Loucy (cell line): Measurements from ENCODE around the gene THSD7A.

Source experiments
- H2AFZ ChIP-seq: fragments of 200-600 bp; sonication (generic); 2 replicates; pipeline ENCODE4 v1.6.0; 2016; ENCODE audit warnings: antibody characterized with exemption, mild to moderate bottlenecking, low read length, moderate library complexity
- H3F3A ChIP-seq: fragments of 200-600 bp; 2 replicates; pipeline ENCODE4 v1.6.0; 2016; ENCODE audit warnings: antibody characterized with exemption, low read depth, mild to moderate bottlenecking
- H3K27me3 ChIP-seq: fragments of 200-600 bp; sonication (generic); 2 replicates; pipeline ENCODE4 v1.6.1; 2014; ENCODE audit warnings: low read length, mild to moderate bottlenecking; ENCODE audit not compliant: insufficient read depth, poor library complexity, severe bottlenecking
- H3K36me3 ChIP-seq: fragments of 200-600 bp; sonication (generic); 2 replicates; pipeline ENCODE4 v1.6.1; 2016; ENCODE audit warnings: low read length; ENCODE audit not compliant: insufficient read depth
- H3K4me1 ChIP-seq: fragments of 200-600 bp; sonication (generic); 2 replicates; pipeline ENCODE4 v1.5.1; 2014; ENCODE audit warnings: low read length, mild to moderate bottlenecking; ENCODE audit not compliant: insufficient read depth, poor library complexity, severe bottlenecking
- H3K4me2 ChIP-seq: fragments of 200-600 bp; sonication (generic); 2 replicates; pipeline ENCODE4 v1.6.0; 2014; ENCODE audit warnings: antibody characterized with exemption, low read length, low read depth, mild to moderate bottlenecking; ENCODE audit not compliant: poor library complexity, severe bottlenecking
- H3K4me3 ChIP-seq: fragments of 200-600 bp; sonication (generic); 2 replicates; pipeline ENCODE4 v1.5.1; 2014; ENCODE audit warnings: low read length, mild to moderate bottlenecking, mixed read lengths; ENCODE audit not compliant: poor library complexity, severe bottlenecking
- H3K79me2 ChIP-seq: fragments of 200-600 bp; sonication (generic); 2 replicates; pipeline ENCODE4 v1.6.1; 2014; ENCODE audit warnings: low read length; ENCODE audit not compliant: insufficient read depth
- H3K9ac ChIP-seq: fragments of 200-600 bp; sonication (generic); 2 replicates; pipeline ENCODE4 v1.6.0; 2014; ENCODE audit warnings: mild to moderate bottlenecking, low read depth, low read length, moderate library complexity; ENCODE audit not compliant: poor library complexity, severe bottlenecking
- H3K9me2 ChIP-seq: fragments of 200-600 bp; sonication (generic); replicated peaks from 2 replicates; pipeline ENCODE4 v1.6.1; 2016; ENCODE audit warnings: low read depth, low read length, mixed read lengths
- H3K9me3 ChIP-seq: fragments of 200-600 bp; sonication (generic); 2 replicates; pipeline ENCODE4 v1.6.1; 2014; ENCODE audit warnings: mild to moderate bottlenecking, antibody characterized with exemption, low read length, low read depth; ENCODE audit not compliant: insufficient read depth
- H4K20me1 ChIP-seq: fragments of 200-600 bp; sonication (generic); 2 replicates; pipeline ENCODE4 v1.6.0; 2014; ENCODE audit warnings: antibody characterized with exemption, low read length, mild to moderate bottlenecking; ENCODE audit not compliant: insufficient read depth, poor library complexity, severe bottlenecking
- EZH2phosphoT487 ChIP-seq: fragments of 200-600 bp; IDR thresholded peaks from 2 replicates; pipeline ENCODE4 v1.6.1; 2018; ENCODE audit warnings: antibody characterized with exemption, mild to moderate bottlenecking, moderate library complexity, borderline replicate concordance
- TF ChIP-seq, protein P1 (sequence below): fragments of 200-600 bp; sonication (generic); conservative IDR thresholded peaks from 2 replicates; pipeline ENCODE4 v1.5.1; 2014; ENCODE audit warnings: mild to moderate bottlenecking, antibody characterized with exemption, low read length

THSD7A gene

DNA sequence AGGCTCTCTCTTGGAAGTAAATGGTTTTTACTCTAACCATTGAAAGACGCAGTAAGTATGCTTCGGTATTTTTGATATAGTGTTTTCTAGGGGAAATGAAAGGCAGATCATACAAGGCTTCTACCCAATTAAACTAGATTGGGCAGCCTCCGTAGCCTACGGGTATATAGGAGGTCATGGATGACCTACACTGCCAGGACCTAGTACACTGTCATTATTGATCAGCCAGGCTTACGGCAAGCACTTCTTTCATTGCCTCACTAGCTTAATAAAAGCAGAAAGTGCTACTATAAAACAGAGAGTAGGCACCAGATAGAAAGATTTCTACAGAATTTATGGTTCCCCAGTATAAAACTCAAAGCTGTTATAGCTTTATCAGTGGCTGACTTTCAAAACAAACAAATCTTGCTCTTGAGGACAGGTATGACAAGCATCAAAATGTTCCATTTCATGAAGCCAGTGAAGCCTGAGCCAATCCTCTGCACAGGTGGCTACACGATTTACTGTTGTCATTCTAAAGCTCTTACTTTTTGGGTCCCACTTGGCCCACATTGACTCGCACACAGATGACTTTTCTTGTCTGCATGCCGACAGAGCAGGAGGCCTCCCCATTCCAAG, 358.1 kb downstream of the THSD7A start:
- Histone ChIP-seq H2AFZ (no peak overlapping the region), H4K20me1 (no peaks in the 10 kb centered on the region), H3K36me3 (no peaks in the 10 kb centered on the region), H3K4me3 (no peak overlapping the region), H3F3A (no peaks in the 10 kb centered on the region), H3K4me1 (no peaks in the 10 kb centered on the region), H3K9me2 (no peaks in the 10 kb centered on the region), H3K9me3 (no peaks in the 10 kb centered on the region), H3K79me2 (no peaks in the 10 kb centered on the region), H3K4me2 (no peak overlapping the region), H3K27me3 (no peaks in the 10 kb centered on the region), H3K9ac (no peak overlapping the region)
- no peak for TF ChIP-seq EZH2phosphoT487
- TF ChIP-seq, protein P1, sequence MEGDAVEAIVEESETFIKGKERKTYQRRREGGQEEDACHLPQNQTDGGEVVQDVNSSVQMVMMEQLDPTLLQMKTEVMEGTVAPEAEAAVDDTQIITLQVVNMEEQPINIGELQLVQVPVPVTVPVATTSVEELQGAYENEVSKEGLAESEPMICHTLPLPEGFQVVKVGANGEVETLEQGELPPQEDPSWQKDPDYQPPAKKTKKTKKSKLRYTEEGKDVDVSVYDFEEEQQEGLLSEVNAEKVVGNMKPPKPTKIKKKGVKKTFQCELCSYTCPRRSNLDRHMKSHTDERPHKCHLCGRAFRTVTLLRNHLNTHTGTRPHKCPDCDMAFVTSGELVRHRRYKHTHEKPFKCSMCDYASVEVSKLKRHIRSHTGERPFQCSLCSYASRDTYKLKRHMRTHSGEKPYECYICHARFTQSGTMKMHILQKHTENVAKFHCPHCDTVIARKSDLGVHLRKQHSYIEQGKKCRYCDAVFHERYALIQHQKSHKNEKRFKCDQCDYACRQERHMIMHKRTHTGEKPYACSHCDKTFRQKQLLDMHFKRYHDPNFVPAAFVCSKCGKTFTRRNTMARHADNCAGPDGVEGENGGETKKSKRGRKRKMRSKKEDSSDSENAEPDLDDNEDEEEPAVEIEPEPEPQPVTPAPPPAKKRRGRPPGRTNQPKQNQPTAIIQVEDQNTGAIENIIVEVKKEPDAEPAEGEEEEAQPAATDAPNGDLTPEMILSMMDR = no peak

DNA sequence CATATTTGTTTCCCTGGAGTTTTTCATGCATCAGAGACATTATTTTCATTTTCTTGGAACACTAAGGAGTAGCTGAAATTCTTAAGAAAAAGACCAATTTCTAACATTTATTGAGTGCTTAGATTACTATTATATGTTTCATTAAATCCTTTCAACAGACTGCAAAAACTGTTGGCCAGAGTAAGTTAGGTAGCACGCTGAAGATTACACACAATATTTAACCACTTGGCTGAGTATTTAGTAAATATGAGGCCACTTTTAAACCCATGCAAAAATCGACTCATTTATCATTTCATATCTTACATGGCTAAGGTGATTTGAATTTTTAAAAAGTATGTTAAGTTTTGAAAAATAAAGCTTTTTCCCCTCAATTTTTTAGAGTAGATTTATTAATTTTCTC, 358.8 kb downstream of the THSD7A start:
- TF ChIP-seq EZH2phosphoT487 = no peak
- TF ChIP-seq, protein P1 = no peak
- Histone ChIP-seq H3K4me2 (no peak overlapping the region), H3K9me2 (no peaks in the 10 kb centered on the region)

DNA sequence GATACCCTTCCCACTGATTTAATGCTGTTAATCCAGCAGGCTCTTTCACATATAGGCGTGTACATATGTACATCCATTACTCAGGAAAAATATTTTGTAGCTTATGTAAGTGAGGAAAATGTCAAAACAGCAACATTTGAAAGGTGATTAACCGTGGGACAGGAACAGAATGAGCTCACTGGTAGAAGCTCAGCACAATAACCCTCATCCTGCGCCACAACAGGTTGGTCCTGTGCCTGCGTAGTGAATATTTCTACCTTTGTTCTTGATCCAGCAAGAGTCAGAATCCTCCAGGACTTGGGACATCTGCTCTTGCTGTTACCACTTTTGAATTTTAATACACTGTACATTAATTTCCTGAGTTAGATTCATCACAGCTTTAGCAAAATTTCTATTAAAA, 359.4 kb downstream of the THSD7A start:
- Histone ChIP-seq H3K9ac (no peak overlapping the region), H3K27me3 (no peaks in the 10 kb centered on the region), H4K20me1 (no peaks in the 10 kb centered on the region), H3K36me3 (no peaks in the 10 kb centered on the region), H3K9me3 (no peaks in the 10 kb centered on the region), H3K9me2 (no peaks in the 10 kb centered on the region), H3F3A (no peaks in the 10 kb centered on the region), H3K4me1 (no peaks in the 10 kb centered on the region), H3K79me2 (no peaks in the 10 kb centered on the region), H2AFZ (no peak overlapping the region), H3K4me3 (no peak overlapping the region), H3K4me2 (no peak overlapping the region)
- TF ChIP-seq, protein P1 = no peak
- no peak for TF ChIP-seq EZH2phosphoT487

More for the DNA sequence above, 358.8 kb downstream of the THSD7A start:
- Histone ChIP-seq H3K36me3 (no peaks in the 10 kb centered on the region), H3K9me3 (no peaks in the 10 kb centered on the region), H3K27me3 (no peaks in the 10 kb centered on the region), H3K9ac (no peak overlapping the region), H3F3A (no peaks in the 10 kb centered on the region), H3K4me1 (no peaks in the 10 kb centered on the region), H3K79me2 (no peaks in the 10 kb centered on the region), H2AFZ (no peak overlapping the region), H4K20me1 (no peaks in the 10 kb centered on the region), H3K4me3 (no peak overlapping the region)
